ENCODE data around the gene PYGL. TPM values are rescaled to one million over a fixed set of nuclear protein-coding genes. Genes with fewer than 3 reads are reported as not detected.

PYGL gene
- total RNA-seq, 1 donor from 2014 or later, result 21.1 TPM

DNA sequence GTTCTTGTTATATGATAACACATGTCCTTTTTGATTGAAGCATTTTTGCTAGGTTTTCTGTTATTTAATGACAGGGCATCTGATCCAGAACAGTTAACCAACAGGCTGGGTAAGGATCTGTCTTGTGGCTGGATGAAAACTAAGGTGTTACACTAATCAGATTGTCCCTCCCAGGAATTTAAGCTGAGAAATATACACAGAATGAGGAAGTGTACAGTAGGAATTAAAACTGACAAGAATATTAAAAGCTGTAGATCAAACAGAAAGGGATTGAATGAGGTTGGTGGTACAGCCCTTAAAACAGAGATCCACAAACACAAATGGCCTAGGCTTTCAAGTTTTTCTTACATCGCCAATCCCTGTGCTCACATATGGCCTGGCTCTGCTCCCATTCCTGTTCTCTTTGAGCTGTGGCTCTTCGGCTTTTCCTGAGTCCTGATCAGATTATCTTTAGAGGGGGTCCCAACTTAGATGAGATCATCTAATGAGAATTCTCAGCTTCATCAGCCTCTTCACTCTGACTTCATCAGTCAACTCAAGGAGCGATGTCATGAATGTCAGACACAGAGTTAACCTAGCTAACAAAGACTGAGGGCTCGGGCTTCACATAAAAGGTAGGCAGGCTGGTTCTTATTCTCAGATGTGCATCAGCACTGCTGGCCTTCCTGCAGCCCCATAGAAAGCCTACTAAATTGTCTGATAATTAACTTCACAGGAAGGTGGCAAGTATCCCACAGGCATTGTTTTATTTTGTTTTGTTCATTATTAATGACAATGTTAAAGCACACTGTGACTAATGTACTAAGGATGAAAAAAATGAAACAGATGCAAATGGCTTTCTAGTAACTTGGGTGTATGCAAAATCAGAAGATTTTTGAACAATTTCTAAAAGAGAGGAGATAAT, 11.4 kb downstream of the PYGL start:
- peaks cover 8% of the 10 kb centered on the region for H3K4me1 Mint-ChIP-seq (ENCODE audit: unreplicated experiment)
- H3K9me3 Mint-ChIP-seq (ENCODE audit: unreplicated experiment), result no peaks in the 10 kb centered on the region
- DNase-seq (ENCODE audit: low spot score), result no peak
- no peaks in the 10 kb centered on the region for H3K27me3 Mint-ChIP-seq (ENCODE audit: unreplicated experiment)
- no peak overlapping the region for H3K27ac Mint-ChIP-seq (ENCODE audit: unreplicated experiment)
- TF ChIP-seq, protein P1, sequence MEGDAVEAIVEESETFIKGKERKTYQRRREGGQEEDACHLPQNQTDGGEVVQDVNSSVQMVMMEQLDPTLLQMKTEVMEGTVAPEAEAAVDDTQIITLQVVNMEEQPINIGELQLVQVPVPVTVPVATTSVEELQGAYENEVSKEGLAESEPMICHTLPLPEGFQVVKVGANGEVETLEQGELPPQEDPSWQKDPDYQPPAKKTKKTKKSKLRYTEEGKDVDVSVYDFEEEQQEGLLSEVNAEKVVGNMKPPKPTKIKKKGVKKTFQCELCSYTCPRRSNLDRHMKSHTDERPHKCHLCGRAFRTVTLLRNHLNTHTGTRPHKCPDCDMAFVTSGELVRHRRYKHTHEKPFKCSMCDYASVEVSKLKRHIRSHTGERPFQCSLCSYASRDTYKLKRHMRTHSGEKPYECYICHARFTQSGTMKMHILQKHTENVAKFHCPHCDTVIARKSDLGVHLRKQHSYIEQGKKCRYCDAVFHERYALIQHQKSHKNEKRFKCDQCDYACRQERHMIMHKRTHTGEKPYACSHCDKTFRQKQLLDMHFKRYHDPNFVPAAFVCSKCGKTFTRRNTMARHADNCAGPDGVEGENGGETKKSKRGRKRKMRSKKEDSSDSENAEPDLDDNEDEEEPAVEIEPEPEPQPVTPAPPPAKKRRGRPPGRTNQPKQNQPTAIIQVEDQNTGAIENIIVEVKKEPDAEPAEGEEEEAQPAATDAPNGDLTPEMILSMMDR (IDR thresholded peaks at IDR 0.05; ENCODE audit: unreplicated experiment), result no peak
- peaks cover 3% of the 10 kb centered on the region for H3K36me3 Mint-ChIP-seq (ENCODE audit: low read depth, unreplicated experiment)
- H3K4me3 Mint-ChIP-seq (ENCODE audit: unreplicated experiment), result no peak overlapping the region

DNA sequence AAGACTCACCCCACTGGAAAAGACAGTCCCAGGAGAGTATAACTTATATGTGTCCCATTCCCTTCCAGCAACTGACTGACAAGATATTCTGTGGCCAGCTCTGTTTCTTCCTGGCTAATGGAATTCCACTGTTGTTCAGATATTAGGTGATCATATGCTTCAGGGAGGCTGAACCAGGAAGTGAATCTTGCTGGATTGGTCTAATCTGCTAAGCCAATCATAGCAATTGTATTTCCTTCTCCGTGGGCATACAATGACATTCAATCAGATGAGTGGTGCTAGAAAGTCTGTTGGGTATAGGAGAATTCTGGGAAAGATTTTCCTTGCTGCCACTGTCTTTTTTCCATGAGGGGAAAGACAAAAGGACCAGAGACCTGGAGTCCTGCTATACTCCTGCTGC, 12.1 kb downstream of the PYGL start:
- TF ChIP-seq, protein P1 (IDR thresholded peaks at IDR 0.05; ENCODE audit: unreplicated experiment), result no peak
- no peak overlapping the region for H3K27ac Mint-ChIP-seq (ENCODE audit: unreplicated experiment)
- H3K4me1 Mint-ChIP-seq (ENCODE audit: unreplicated experiment), result peaks cover 11% of the 10 kb centered on the region
- no peaks in the 10 kb centered on the region for H3K9me3 Mint-ChIP-seq (ENCODE audit: unreplicated experiment)
- peaks cover 3% of the 10 kb centered on the region for H3K36me3 Mint-ChIP-seq (ENCODE audit: low read depth, unreplicated experiment)
- no peaks in the 10 kb centered on the region for H3K27me3 Mint-ChIP-seq (ENCODE audit: unreplicated experiment)
- no peak overlapping the region for H3K4me3 Mint-ChIP-seq (ENCODE audit: unreplicated experiment)
- no peak for DNase-seq (ENCODE audit: low spot score)

DNA sequence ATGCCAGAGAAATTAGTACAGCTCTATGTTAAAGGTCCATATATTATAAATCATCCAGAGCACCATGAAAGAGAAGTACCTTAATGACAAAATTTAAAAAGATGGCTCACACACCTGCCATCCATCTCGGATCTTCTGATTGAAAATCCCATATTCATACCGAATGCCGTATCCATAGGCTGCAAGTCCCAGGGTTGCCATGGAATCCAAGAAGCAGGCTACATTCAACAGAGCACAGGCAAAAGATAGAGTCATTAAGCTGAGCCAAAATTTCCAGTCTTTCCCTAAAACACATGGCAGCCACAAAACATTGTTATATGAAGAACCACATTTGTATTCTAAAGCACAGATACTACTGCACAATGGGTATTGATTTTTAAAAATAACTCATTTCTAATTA, 12.7 kb downstream of the PYGL start:
- Mint-ChIP-seq H3K27me3 (ENCODE audit: unreplicated experiment) (no peaks in the 10 kb centered on the region), H3K27ac (ENCODE audit: unreplicated experiment) (no peak overlapping the region), H3K4me1 (ENCODE audit: unreplicated experiment) (peaks cover 11% of the 10 kb centered on the region), H3K4me3 (ENCODE audit: unreplicated experiment) (no peak overlapping the region), H3K9me3 (ENCODE audit: unreplicated experiment) (no peaks in the 10 kb centered on the region), H3K36me3 (ENCODE audit: low read depth, unreplicated experiment) (peaks cover 3% of the 10 kb centered on the region)
- TF ChIP-seq, protein P1 (IDR thresholded peaks at IDR 0.05; ENCODE audit: unreplicated experiment), result no peak
- DNase-seq (ENCODE audit: low spot score), result no peak

DNA sequence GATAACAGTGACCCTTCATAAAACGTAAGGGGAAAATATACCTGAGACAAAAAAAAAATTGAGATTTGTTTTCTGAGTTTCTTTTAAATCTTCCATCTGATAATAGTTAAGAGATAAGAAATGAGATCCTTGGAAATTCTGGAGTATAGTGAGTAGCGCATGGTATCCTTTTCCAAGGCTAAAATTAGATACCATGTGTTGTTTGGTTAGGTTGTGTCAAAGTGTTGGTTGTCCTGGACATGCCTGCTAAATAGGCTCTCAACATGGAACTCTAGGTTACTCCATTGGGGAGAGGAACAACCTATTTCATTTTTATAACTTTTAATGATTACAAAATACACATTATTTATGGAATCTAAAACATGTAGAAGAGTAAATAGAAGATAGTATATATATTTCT, 14.8 kb downstream of the PYGL start:
- no peak overlapping the region for H3K4me3 Mint-ChIP-seq (ENCODE audit: unreplicated experiment)
- H3K9me3 Mint-ChIP-seq (ENCODE audit: unreplicated experiment), result no peaks in the 10 kb centered on the region
- H3K36me3 Mint-ChIP-seq (ENCODE audit: low read depth, unreplicated experiment), result peaks cover 3% of the 10 kb centered on the region
- H3K27me3 Mint-ChIP-seq (ENCODE audit: unreplicated experiment), result peaks cover 4% of the 10 kb centered on the region
- no peak for DNase-seq (ENCODE audit: low spot score)
- peaks cover 15% of the 10 kb centered on the region for H3K4me1 Mint-ChIP-seq (ENCODE audit: unreplicated experiment)
- TF ChIP-seq, protein P1 (IDR thresholded peaks at IDR 0.05; ENCODE audit: unreplicated experiment), result no peak
- H3K27ac Mint-ChIP-seq (ENCODE audit: unreplicated experiment), result no peak overlapping the region

DNA sequence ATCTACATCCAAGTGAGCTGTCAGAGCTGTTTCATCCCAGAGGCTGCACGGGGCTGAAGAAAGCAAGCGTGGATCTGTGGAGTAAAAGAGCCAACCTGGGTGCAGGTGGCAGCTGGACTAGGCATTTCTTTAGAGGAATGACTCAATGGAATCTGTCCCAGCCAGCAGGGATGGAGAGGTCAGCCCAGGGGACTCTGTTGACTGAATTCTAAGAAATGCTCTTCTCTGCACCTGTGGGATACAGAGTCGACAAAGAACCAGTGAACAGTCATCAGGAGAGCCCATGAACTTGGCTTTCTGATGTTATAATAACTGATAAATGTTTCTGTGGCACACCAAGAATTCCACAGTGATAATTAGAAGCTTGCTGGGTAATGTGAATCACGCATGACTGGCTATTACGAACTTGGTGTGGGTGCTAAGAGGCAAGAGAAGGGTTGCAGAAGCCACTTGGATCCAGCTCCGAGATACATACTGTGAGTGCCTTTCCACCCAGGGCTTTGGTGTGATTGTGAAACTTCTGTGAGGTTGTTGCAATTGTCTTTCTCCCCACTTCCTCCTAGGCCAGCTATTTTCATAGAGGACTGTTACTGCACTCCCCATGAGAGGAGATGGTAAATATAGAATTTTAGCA, 16.2 kb downstream of the PYGL start:
- no peak for DNase-seq (ENCODE audit: low spot score)
- no peak overlapping the region for H3K27ac Mint-ChIP-seq (ENCODE audit: unreplicated experiment)

More for the DNA sequence above, 16.2 kb downstream of the PYGL start:
- Mint-ChIP-seq H3K4me3 (ENCODE audit: unreplicated experiment) (no peak overlapping the region), H3K9me3 (ENCODE audit: unreplicated experiment) (no peaks in the 10 kb centered on the region), H3K36me3 (ENCODE audit: low read depth, unreplicated experiment) (peaks cover 3% of the 10 kb centered on the region), H3K27me3 (ENCODE audit: unreplicated experiment) (peaks cover 4% of the 10 kb centered on the region), H3K4me1 (ENCODE audit: unreplicated experiment) (peaks cover 15% of the 10 kb centered on the region)
- TF ChIP-seq, protein P1 (IDR thresholded peaks at IDR 0.05; ENCODE audit: unreplicated experiment), result no peak
